ENCODE results near the gene ZNF263.

- TF ChIP-seq CREB5 (CRISPR knock-in tag; IDR thresholded peaks at IDR 0.05; ENCODE audit: low read depth) (no peak), ZNF8 (CRISPR knock-in tag; IDR thresholded peaks at IDR 0.05) (no peak), SNAI2 (CRISPR knock-in tag; IDR thresholded peaks at IDR 0.05) (no peak), ESRRG (CRISPR knock-in tag; IDR thresholded peaks at IDR 0.05) (no peak), GLIS3 (CRISPR knock-in tag; IDR thresholded peaks at IDR 0.05) (no peak), CSRNP3 (CRISPR knock-in tag; IDR thresholded peaks at IDR 0.05) (no peak), POU6F1 (CRISPR knock-in tag; IDR thresholded peaks at IDR 0.05; ENCODE audit: borderline replicate concordance, low read depth) (no peak), ZFP3 (CRISPR knock-in tag; IDR thresholded peaks at IDR 0.05) (no peak), PATZ1 (CRISPR knock-in tag; IDR thresholded peaks at IDR 0.05; ENCODE audit: borderline replicate concordance) (no peak), ARNTL (CRISPR knock-in tag; IDR thresholded peaks at IDR 0.05; ENCODE audit: borderline replicate concordance, low read depth) (no peak), ZNF70 (CRISPR knock-in tag; IDR thresholded peaks at IDR 0.05) (no peak), RARB (CRISPR knock-in tag; IDR thresholded peaks at IDR 0.05) (no peak), ISL1 (CRISPR knock-in tag; IDR thresholded peaks at IDR 0.05) (no peak), BACH2 (CRISPR knock-in tag; IDR thresholded peaks at IDR 0.05; ENCODE audit: borderline replicate concordance) (no peak)
Measured at GRCh38 chr16:3328104-3328503, 44.8 kb downstream of the ZNF263 start.
